ENCODE results near the gene PSMB11.

PSMB11 gene

DNA sequence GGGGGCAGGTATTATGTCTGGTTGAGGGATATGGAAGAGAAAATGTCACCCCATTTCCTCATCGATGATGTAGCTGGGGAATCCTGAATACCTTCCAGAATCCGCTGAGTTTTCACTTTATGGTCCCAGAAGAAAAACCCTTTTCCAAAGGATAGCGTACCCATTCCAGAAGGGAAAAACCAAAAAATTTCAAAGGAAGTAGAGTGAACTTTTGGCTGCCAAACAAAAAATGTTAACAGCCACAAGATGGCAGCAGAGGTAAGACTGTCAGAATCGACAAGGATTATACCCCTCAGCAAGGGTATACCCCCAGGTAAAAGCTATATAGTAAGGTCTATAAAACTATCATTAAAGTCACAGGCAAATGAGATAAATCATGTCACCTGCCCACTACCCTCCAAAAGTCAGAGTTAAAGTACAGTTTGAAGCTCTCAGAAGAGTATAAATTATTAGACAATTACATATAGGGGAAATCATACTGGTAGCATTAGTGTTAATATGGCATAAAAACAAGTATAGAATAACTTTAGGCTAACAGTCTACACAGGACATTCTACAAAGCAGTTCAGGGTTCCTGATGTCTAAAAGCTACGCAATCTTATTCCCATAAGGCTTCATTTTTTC lies 34.9 kb downstream of the PSMB11 start:
- no peak for DNase-seq (ENCODE audit: low read depth in 3 of 3, low spot score in 1 of 3)

- no peak for DNase-seq (ENCODE audit: low read depth in 3 of 3, low spot score in 1 of 3)
Observed at GRCh38 chr14:23077962-23078361, 36.0 kb downstream of the PSMB11 start.

DNA sequence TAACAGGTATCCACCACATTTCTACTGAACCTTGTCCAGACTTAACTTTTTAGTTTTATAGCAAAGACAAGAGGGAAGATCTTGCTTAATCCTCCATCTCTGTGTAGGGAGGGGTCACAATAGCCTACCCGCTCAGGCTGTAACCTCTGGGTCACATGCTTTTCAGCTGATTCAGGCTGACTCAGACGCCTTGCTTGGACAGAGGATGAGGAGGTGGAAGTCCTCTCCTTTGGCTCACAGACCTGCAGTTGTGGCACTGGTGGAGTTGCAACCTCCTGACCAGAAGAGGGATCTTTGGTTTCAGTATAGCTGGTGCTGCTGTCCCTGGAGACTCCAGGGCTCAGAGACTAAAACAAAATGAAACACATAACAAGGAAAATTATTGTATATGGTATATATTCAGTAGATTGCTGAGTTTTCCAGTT lies 36.7 kb downstream of the PSMB11 start:
- DNase-seq (ENCODE audit: low read depth in 3 of 3, low spot score in 1 of 3) = no peak

DNA sequence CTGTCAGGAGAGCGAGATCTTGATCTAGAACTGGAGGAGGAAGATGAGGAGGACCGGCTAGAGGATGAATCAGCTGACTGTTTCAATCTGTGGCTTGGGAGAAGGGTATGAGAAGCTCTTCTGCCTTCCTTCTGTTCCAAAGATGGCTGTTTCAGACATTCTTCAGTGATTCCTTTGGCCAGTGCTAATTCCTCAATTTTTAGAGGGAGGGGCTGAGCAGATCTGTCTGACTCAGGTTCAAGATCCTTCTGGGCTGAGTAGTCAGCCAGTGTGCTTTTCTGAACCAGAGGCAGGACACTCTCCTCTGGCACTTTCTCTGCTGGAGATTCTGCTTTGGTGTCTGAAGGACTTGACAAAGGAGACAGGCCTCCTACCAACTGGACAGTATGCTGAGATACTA lies 37.7 kb downstream of the PSMB11 start:
- no peak for DNase-seq (ENCODE audit: low read depth in 3 of 3, low spot score in 1 of 3)

GRCh38 chr14:23080474-23080873 lies 38.5 kb downstream of the PSMB11 start:
- no peak for DNase-seq (ENCODE audit: low read depth in 3 of 3, low spot score in 1 of 3)

GRCh38 chr14:23085458-23085857 lies 43.4 kb downstream of the PSMB11 start:
- DNase-seq (ENCODE audit: low read depth in 3 of 3, low spot score in 1 of 3) = no peak

DNA sequence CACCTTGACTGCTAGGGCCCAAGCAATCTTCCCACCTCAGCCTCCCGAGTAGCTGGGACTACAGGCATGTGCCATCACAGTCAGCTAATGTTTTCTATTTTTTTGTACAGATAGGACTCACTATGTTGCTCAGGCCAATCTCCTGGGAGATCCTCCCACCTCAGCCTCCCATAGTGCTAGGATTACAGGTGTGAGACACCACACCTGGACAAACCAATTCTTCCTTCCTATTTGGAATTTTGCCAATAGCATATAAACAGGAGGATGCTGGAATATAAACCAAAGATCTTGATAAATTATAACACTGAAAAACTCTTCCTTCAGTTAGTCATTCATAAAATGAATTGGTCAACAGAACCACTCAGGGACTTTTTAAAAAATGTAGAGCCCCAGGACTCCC lies 44.6 kb downstream of the PSMB11 start:
- DNase-seq (ENCODE audit: low read depth in 3 of 3, low spot score in 1 of 3) = no peak

DNA sequence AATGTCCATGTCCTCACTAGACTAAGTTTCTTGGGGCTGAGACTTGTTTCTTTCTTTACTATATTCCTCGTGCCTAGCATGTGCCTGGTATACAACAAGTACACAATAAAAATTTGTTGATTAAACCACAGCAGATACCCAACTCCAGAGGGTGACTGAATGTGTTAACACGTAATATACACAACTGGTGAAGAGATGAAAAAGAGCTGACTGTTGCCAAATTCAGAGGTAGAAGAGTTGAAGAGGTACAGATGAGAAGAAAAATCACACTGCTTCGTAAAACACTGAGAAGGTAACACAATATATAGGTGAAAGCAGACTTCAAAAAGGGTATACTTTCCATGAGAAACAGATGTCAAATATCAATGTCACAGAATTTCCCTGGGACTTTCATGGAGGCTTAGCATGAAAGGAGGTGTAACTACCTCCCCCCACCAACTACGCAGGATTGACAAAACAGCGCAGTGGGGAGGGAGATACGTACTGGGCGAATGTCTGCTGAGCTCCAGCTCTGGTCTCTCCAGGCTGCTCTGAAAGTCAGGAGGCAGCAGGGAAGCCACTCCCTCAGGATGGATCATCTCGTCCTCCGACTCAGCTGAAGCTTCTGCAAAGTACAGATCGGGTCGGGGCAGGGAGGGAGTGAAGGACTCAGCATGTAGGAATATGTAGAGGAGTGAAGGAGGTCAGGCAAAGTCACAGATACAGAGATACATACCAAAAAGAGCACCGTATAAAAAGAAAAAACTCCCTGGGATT lies 47.7 kb downstream of the PSMB11 start:
- DNase-seq (ENCODE audit: low read depth in 3 of 3, low spot score in 1 of 3) = no peak

DNA sequence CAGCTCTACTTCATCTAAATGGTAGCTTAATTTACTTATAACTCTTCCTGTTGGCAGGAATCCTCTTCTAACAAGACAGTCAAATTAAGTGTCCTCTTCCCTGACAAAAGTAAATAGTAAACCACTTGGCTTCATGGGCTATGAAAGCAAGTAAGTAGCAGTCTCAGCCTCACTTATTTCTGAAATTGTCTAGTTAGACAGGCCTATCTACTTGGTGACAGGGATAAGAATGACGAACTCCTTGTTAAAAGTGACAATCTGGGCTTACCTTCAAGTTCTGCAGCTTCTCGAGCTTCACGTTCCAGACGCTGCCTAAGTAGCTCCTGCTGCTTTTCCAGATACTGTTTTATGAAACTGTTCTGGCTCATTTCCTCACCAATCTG lies 48.2 kb downstream of the PSMB11 start:
- no peak for DNase-seq (ENCODE audit: low read depth in 3 of 3, low spot score in 1 of 3)

GRCh38 chr14:23091294-23092225 lies 49.5 kb downstream of the PSMB11 start:
- no peak for DNase-seq (ENCODE audit: low read depth in 3 of 3, low spot score in 1 of 3)

DNA sequence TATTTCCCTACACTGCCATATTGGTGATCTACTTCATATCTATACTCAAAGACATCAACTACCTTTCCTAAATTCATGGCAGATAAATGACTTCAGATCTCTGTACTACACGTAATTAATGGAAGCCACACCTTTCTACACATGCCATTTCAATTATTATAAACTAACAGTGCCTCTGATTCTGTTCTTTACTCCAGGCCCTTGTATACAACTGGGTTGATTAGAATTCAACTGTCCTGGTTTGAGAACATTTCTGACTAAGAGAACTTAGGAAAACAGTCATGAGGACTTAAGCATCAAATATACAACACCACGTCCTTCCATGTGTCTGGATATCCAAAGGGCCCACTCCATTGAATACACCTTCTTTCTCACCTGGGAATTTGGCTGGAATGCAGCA lies 51.1 kb downstream of the PSMB11 start:
- DNase-seq (ENCODE audit: low read depth in 3 of 3, low spot score in 1 of 3) = no peak

GRCh38 chr14:23093526-23093925 lies 51.5 kb downstream of the PSMB11 start:
- no peak for DNase-seq (ENCODE audit: low read depth in 3 of 3, low spot score in 1 of 3)
